Suprapubic skin (tissue), 4 donors: ENCODE results near the gene COL9A3.

Source experiments
- EP300 ChIP-seq: sonication (generic); formaldehyde crosslinking; IDR thresholded peaks from one replicate; pipeline ENCODE4 v1.6.1; 2017; ENCODE audit warnings: antibody characterized with exemption
- POLR2AphosphoS5 ChIP-seq, 3 donors: sonication (generic); formaldehyde crosslinking; IDR thresholded peaks; one replicate each; pipeline ENCODE4 v1.6.1; 2017; ENCODE audit warnings: antibody characterized with exemption in 3 of 3
- TF ChIP-seq, protein P1 (sequence below), 2 donors: fragments of 200-600 bp in 1 of 2; fragments of 450-650 bp in 1 of 2; sonication (generic) in 1 of 2; IDR thresholded peaks; one replicate each; pipeline ENCODE4 v1.5.1; 2016 to 2019; ENCODE audit warnings: antibody characterized with exemption in 2 of 2, mild to moderate bottlenecking in 1 of 2, moderate library complexity in 1 of 2

DNA sequence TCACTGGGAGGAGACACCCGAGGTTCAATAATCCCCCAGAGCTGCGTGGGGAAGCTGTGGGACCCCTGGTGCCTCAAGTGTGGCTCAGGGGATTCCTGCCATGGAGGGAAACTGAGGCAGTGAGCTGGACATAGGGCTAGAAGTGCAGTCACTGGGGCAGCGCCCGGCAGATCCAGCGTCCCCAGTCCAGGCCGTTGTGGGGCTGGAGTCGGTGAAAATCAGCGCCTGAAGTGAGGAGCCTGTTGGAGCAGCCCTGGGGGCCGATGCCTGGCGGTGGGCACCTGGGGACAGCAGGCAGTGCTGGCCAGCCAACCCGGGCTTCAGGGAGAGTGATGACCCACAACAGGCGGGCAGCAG lies 2.2 kb upstream of the COL9A3 start:
- TF ChIP-seq EP300 (no peak), POLR2AphosphoS5 (IDR thresholded peaks at IDR 0.05) (no peak)
- TF ChIP-seq, protein P1, sequence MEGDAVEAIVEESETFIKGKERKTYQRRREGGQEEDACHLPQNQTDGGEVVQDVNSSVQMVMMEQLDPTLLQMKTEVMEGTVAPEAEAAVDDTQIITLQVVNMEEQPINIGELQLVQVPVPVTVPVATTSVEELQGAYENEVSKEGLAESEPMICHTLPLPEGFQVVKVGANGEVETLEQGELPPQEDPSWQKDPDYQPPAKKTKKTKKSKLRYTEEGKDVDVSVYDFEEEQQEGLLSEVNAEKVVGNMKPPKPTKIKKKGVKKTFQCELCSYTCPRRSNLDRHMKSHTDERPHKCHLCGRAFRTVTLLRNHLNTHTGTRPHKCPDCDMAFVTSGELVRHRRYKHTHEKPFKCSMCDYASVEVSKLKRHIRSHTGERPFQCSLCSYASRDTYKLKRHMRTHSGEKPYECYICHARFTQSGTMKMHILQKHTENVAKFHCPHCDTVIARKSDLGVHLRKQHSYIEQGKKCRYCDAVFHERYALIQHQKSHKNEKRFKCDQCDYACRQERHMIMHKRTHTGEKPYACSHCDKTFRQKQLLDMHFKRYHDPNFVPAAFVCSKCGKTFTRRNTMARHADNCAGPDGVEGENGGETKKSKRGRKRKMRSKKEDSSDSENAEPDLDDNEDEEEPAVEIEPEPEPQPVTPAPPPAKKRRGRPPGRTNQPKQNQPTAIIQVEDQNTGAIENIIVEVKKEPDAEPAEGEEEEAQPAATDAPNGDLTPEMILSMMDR (IDR thresholded peaks at IDR 0.05), result no peak
